Sigmoid colon (tissue), 7 donors: Measurements from ENCODE around the gene ZNF688. TPM values are rescaled to one million over a fixed set of nuclear protein-coding genes. Genes with fewer than 3 reads are reported as not detected.
A peak's percentile ranks its signal among the peaks of the same experiment; 100 is the strongest.

ENCODE experiments used
- DNase-seq: peaks from one replicate; pipeline ENCODE4 v3.0.0-alpha.2; 2019
- H3K27ac ChIP-seq, 4 donors: fragments of 200-600 bp; sonication (generic); one replicate each; pipeline ENCODE4 v1.5.1; 2016 to 2019; ENCODE audit warnings: mild to moderate bottlenecking in 1 of 4
- H3K27me3 ChIP-seq, 3 donors: fragments of 200-600 bp; sonication (generic); one replicate each; pipeline ENCODE4 v1.5.1; 2019; ENCODE audit warnings: mild to moderate bottlenecking in 1 of 3
- H3K36me3 ChIP-seq, 4 donors: fragments of 200-600 bp; sonication (generic); one replicate each; pipeline ENCODE4 v1.5.1; 2016 to 2019
- H3K4me1 ChIP-seq, 4 donors: fragments of 200-600 bp; sonication (generic); one replicate each; pipeline ENCODE4 v1.5.1; 2017 to 2019
- H3K4me3 ChIP-seq, 4 donors: fragments of 200-600 bp; sonication (generic); one replicate each; pipeline ENCODE4 v1.5.1; 2017 to 2019; ENCODE audit warnings: mild to moderate bottlenecking in 2 of 4, moderate library complexity in 1 of 4
- H3K9me3 ChIP-seq, 4 donors: fragments of 200-600 bp in 3 of 4; sonication (generic) in 3 of 4; one replicate each; pipeline versions ENCODE4 v1.5.1 to v1.6.1; 2013 to 2019
- CTCF ChIP-seq, 4 experiments: fragments of 450-650 bp in 3 of 4; fragments of 200-600 bp in 1 of 4; IDR thresholded peaks; one replicate each; pipeline ENCODE4 v1.5.1; 2016 to 2019; ENCODE audit warnings: antibody characterized with exemption in 4 of 4, mild to moderate bottlenecking in 3 of 4, moderate library complexity in 2 of 4
- EP300 ChIP-seq, 4 donors: sonication (generic); formaldehyde crosslinking; IDR thresholded peaks; one replicate each; pipeline ENCODE4 v1.6.1; 2017; ENCODE audit warnings: antibody characterized with exemption in 4 of 4
- POLR2A ChIP-seq, 2 donors: fragments of 450-650 bp; IDR thresholded peaks; one replicate each; pipeline ENCODE4 v1.6.1; 2016; ENCODE audit warnings: antibody characterized with exemption in 2 of 2, mild to moderate bottlenecking in 2 of 2, moderate library complexity in 2 of 2
- POLR2AphosphoS5 ChIP-seq, 4 donors: sonication (generic); formaldehyde crosslinking; IDR thresholded peaks; one replicate each; pipeline ENCODE4 v1.6.1; 2017; ENCODE audit warnings: antibody characterized with exemption in 4 of 4
- whole genome bisulfite sequencing, 2 donors: extraction: QIAGEN DNeasy Blood & Tissue Kit; methylation state at CpG; one replicate each; pipeline ENCODE4 v1.1.7; 2013; 5-methylcytosine and 5-hydroxymethylcytosine counted together
- intact Hi-C: fragments of 100-400 bp; cut with DNase I; formaldehyde crosslinking; loops from one replicate; pipeline ENCODE4 v1.15.1; 2023
- polyA plus RNA-seq, 3 donors: library from polyadenylated mRNA; stranded (reverse); fragments of 200-250 nt; gene quantifications; one replicate each; pipeline ENCODE4 v1.2.3, GENCODE V29; 2013
- total RNA-seq, 4 donors: library from RNA; depleted of rRNA; stranded (reverse); fragments of >200 nt; gene quantifications; one replicate each; pipeline ENCODE4 v1.1.0, GENCODE V29; 2016
- donor health status: healthy with polysubstance abuse.
- donor health status: Bipolar disorder and iron deficiency.
- donor health status: healthy.

Gene ZNF688
- total and polyA plus RNA-seq, 7 donors, result 16.7 to 32.8 (median 22.8) TPM

GRCh38 chr16:30558789-30559377 is 12.6 kb downstream of the ZNF688 start:
- Histone ChIP-seq H3K4me1 (peaks cover 0 to 30% (median 25%) of the 10 kb centered on the region in 4 donors), H3K27ac (peak overlapping the region; percentile 89 to 98 (median 96)), H3K4me3 (peak overlapping the region in 3 of 4 donors; percentile 84 to 87 (median 84)), H3K36me3 (peaks cover 11 to 23% (median 13%) of the 10 kb centered on the region in 4 donors), H3K27me3 (no peaks in the 10 kb centered on the region), H3K9me3 (no peaks in the 10 kb centered on the region)
- no peak for TF ChIP-seq CTCF (IDR thresholded peaks at IDR 0.05)
- TF ChIP-seq POLR2A (IDR thresholded peaks at IDR 0.05), result no peak
- TF ChIP-seq EP300 (IDR thresholded peaks at IDR 0.05), result no peak
- no peak for TF ChIP-seq POLR2AphosphoS5 (IDR thresholded peaks at IDR 0.05)
- DNase-seq, result no peak
- intact Hi-C loops, result loop anchor here (1.0 to 5.0 kb wide), 3 partner anchors 12 to 73 kb away; partner anchors contain the start of genes ZNF688 and ZNF785
- WGBS, 2 donors, result 74 to 87% methylated on average over 21 of the region's 21 CpGs

- TF ChIP-seq EP300 (IDR thresholded peaks at IDR 0.05) (no peak), POLR2AphosphoS5 (IDR thresholded peaks at IDR 0.05) (peak; percentile 55 to 81 (median 74)), POLR2A (IDR thresholded peaks at IDR 0.05) (peak in 1 of 2 donors; percentile 22), CTCF (IDR thresholded peaks at IDR 0.05) (no peak)
- peak within 1 kb of the TSS; percentile 49 to 87 (median 84) for H3K4me3 ChIP-seq
- H3K27ac ChIP-seq, result peak within 1 kb of the TSS; percentile 89 to 98 (median 96)
- no peaks in the 10 kb centered on the region for H3K27me3 ChIP-seq
- H3K4me1 ChIP-seq, result peaks cover 0 to 32% (median 28%) of the 10 kb centered on the region in 4 donors
- H3K36me3 ChIP-seq, result peaks cover 11 to 24% (median 13%) of the 10 kb centered on the region in 4 donors
- intact Hi-C loops, result loop anchor here (1.0 to 5.0 kb wide), 4 partner anchors 13 to 74 kb away; partner anchors contain the start of genes ZNF688 and ZNF785
- WGBS, 2 donors, result 0% methylated on average over 74 of the region's 74 CpGs
- no peaks in the 10 kb centered on the region for H3K9me3 ChIP-seq
- peak; percentile 99 for DNase-seq
Observed at GRCh38 chr16:30557957-30558788, 13.3 kb downstream of the ZNF688 start, which contains the start of gene ZNF764. Gene ZNF764 (minus strand): TSS chr16:30558374. CDS start chr16:30558182, 192 bp downstream.

GRCh38 chr16:30557707-30557956 is 13.9 kb downstream of the ZNF688 start:
- WGBS, 2 donors, result 0 to 1% methylated on average over 17 of the region's 17 CpGs
- intact Hi-C loops, result loop anchor here (1.0 to 5.0 kb wide), 2 partner anchors 22 to 75 kb away; no protein-coding TSS in a partner anchor
- Histone ChIP-seq H3K9me3 (no peaks in the 10 kb centered on the region), H3K4me1 (peaks cover 0 to 33% (median 28%) of the 10 kb centered on the region in 4 donors), H3K27ac (peak overlapping the region; percentile 89 to 98 (median 96)), H3K27me3 (no peaks in the 10 kb centered on the region), H3K4me3 (peak overlapping the region; percentile 49 to 87 (median 84)), H3K36me3 (peaks cover 11 to 24% (median 13%) of the 10 kb centered on the region in 4 donors)
- DNase-seq, result peak; percentile 75
- no peak for TF ChIP-seq EP300 (IDR thresholded peaks at IDR 0.05)
- TF ChIP-seq CTCF (IDR thresholded peaks at IDR 0.05), result no peak
- TF ChIP-seq POLR2AphosphoS5 (IDR thresholded peaks at IDR 0.05), result no peak
- TF ChIP-seq POLR2A (IDR thresholded peaks at IDR 0.05), result no peak

- 21 to 63% methylated on average over 10 of the region's 10 CpGs for WGBS, 2 donors
- Histone ChIP-seq H3K27me3 (no peaks in the 10 kb centered on the region), H3K27ac (no peak overlapping the region), H3K4me1 (peaks cover 0 to 29% (median 25%) of the 10 kb centered on the region in 4 donors), H3K36me3 (peaks cover 11 to 24% (median 13%) of the 10 kb centered on the region in 4 donors), H3K4me3 (no peak overlapping the region), H3K9me3 (no peaks in the 10 kb centered on the region)
- no peak for DNase-seq
- TF ChIP-seq POLR2A (IDR thresholded peaks at IDR 0.05), result no peak
- no peak for TF ChIP-seq POLR2AphosphoS5 (IDR thresholded peaks at IDR 0.05)
- TF ChIP-seq CTCF (IDR thresholded peaks at IDR 0.05), result no peak
- TF ChIP-seq EP300 (IDR thresholded peaks at IDR 0.05), result no peak
- intact Hi-C loops, result loop anchor here (5.0 kb wide), 1 partner anchor 76 kb away; no protein-coding TSS in a partner anchor
Observed at GRCh38 chr16:30556125-30556473, 15.4 kb downstream of the ZNF688 start.
